Activated CD4-positive, alpha-beta T cell treated with anti-CD3 and anti-CD28 coated beads for 4 hours (primary cell): ENCODE measurements around the gene RPP25L.
"Not testable (repeated sequence)": the region's sequence is repeated elsewhere in the genome, so short reads cannot be mapped to it uniquely, and the experiment has no call there.

Experiments used
- DNase-seq, 2 donors: peaks; one replicate each; pipeline ENCODE4 v3.0.0-alpha.2; 2020

The RPP25L gene, protein sequence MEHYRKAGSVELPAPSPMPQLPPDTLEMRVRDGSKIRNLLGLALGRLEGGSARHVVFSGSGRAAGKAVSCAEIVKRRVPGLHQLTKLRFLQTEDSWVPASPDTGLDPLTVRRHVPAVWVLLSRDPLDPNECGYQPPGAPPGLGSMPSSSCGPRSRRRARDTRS

GRCh38 chr9:34611811-34612787 lies at the start of gene RPP25L:
TSS of gene RPP25L (minus strand) at chr9:34612097. CDS start at chr9:34611296, 801 bp downstream.
- DNase-seq = peak; percentile 77 to 78

DNA sequence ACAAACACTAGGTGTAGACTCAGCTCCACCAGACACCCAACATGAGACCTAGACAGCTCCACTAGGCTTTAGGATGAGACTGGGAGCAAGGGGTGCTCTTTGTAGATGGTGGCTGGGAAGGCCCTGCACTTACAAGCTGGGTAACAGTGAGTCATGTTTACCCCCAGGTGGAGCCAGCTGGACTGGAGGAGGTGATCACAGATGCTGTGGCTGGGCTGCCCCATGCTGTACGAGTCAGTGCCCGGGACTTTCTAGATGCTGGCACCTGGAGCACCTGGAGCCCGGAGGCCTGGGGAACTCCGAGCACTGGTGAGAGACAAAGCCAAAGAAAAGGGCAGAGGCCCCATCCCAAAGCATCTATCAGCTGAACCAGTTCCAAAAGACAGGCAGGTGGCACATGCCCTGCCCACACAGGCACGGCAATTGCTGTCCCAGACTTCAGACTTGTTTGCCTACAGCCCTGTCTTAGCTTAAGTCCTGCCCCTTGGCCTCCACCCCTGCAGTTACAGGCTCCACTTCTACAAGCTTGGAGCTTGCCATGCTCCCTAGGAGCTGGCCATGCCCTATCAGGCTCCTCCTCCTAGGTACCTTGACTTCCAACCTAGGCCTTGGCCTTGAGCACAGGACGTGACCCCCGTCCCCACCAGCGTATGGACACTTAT lies 47.8 kb upstream of the RPP25L start:
- no peak for DNase-seq

- no peak for DNase-seq
These were observed 46.6 kb upstream of the RPP25L start for GRCh38 chr9:34658461-34658860.

GRCh38 chr9:34656992-34657391 lies 45.1 kb upstream of the RPP25L start:
- DNase-seq = no peak

- no peak for DNase-seq
These were observed 43.5 kb upstream of the RPP25L start for GRCh38 chr9:34655394-34655793.

- no peak for DNase-seq
These were observed 42.6 kb upstream of the RPP25L start for GRCh38 chr9:34654323-34655051.

- no peak for DNase-seq
These were observed 41.5 kb upstream of the RPP25L start for GRCh38 chr9:34653151-34654072.

GRCh38 chr9:34652602-34653000 lies 40.7 kb upstream of the RPP25L start:
- DNase-seq = no peak

DNA sequence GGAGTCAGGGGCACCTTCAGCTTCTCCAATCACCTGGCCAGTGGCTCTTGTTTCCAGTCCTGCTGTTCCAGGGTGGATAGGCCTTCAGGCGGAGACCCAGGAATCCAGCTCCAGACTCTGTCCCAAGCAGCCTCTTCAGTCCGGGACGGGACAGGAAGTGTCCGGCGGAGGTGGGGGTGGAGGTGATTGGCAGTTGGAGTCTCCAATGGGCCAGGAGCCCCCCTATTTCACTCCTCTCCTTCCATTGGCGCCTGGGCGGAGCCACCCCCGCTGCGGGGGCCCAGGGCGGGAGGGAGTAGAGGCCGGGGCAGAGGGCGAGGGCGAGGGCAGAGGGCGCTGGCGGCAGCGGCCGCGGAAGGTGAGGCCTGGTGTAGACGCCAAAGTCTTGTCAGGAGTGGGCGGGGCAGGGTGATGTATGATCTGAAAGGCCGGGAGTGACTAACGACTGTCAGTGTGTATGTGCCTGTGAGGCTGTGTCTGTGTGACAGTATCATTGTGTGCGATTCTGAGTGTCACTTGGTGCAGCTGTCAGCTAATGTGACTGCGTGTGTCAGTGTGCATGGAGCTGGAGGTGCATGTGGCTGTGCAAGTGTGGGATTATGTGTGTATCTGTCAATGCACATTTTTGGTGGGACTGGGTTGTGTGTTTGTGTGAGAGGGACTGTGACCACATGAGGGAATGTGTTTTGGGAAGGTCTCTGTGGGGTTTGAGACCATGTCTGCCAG lies 40.1 kb upstream of the RPP25L start, which contains the start of gene IL11RA:
TSS of gene IL11RA (plus strand) at position 310 of the 726 bp plus-strand sequence. CDS start 3,033 bp downstream, outside the sequence.
- peak; percentile 55 to 60 for DNase-seq

- no peak for DNase-seq
These were observed 39.4 kb upstream of the RPP25L start for GRCh38 chr9:34651321-34651720.

- DNase-seq = no peak
These were observed 38.9 kb upstream of the RPP25L start for GRCh38 chr9:34650816-34651215.

DNA sequence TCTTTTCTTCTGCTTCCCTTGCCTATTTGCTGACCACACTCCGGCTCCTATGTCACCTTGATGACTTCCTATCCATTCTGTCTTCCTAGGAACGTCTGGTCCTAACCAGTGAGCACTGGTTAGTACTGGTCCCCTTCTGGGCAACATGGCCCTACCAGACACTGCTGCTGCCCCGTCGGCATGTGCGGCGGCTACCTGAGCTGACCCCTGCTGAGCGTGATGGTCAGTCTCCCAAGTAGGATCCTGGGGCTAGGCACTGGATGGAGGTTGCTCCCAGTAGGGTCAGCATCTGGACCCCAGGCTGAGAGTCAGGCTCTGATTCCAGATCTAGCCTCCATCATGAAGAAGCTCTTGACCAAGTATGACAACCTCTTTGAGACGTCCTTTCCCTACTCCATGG lies 36.8 kb upstream of the RPP25L start:
- no peak for DNase-seq

- DNase-seq = no peak
These were observed 35.8 kb upstream of the RPP25L start for GRCh38 chr9:34647651-34648050.

- no peak for DNase-seq
These were observed 35.1 kb upstream of the RPP25L start for GRCh38 chr9:34647084-34647403.

- DNase-seq = peak; percentile 95 to 97
These were observed 34.5 kb upstream of the RPP25L start, which contains the start of gene GALT for GRCh38 chr9:34646211-34647083. TSS of gene GALT (plus strand) at chr9:34646675. CDS start at chr9:34646705, 30 bp downstream.

DNA sequence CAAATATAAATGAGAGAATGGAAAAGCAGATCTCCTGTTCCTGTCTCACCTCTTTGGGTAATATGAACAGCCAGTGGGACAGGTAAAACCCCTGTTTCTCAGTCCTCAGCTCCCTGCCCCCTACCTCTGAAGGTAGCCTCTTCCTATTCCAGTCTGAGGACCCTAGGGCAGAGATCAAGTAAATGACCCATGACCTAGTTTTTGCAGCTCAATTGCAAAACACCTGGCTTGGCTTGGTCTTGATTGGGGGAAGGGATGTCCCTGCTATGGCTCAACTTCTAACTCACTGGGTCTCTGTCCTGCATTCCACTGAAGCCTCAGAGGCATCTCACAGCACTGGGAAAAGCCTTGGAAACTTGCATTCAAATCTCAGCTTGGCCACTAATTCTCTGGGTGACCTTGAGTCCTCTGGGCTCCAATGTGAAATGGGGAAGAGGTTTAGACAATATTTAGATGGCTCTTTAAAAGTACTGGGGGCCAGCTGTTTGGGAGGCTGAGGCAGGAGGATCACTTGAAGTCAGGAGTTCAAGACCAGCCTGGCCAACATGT lies 32.9 kb upstream of the RPP25L start:
- no peak for DNase-seq

DNA sequence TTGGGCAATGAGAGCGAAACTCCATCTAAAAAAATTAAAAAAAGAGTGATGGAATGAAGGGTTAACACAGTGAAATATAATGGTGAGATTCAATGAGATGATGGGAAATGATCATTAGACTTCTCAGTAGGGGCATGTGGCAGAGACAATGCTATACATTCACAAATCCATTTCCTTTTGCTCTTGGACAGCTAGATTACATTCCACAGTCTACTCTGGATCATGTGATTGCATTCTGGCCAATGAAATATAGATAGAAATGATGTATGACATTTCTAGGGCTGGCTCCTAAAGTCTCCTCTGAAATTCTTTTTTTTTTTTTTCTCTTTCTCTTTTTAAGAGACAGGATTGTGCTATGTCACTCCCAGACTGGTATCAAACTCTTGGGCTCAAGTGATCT lies 30.8 kb upstream of the RPP25L start:
- DNase-seq = no peak

DNA sequence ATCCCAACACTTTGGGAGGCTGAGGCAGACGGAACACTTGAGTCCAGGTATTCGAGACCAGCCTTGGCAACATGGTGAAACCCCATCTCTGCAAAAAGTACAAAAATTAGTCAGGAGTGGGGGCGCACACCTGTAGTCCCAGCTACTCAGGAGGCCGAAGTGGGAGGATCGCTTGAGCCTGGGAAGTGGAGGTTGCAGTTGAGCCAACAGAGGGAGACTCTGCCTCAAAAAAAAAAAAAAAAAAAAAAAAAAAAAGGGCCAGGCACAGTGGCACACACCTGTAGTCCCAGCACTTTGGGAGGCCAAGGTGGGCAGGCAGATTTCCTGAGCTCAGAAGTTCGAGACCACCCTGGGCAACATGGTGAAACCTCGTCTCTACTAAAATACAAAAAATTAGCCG lies 27.4 kb upstream of the RPP25L start:
- not testable (repeated sequence) for DNase-seq

- peak in 1 of 2 donors; percentile 28 for DNase-seq
These were observed 26.2 kb upstream of the RPP25L start for GRCh38 chr9:34638138-34638445.
